Head of caudate nucleus (tissue), 42 donors: ENCODE results near the gene ME3.

ENCODE experiments used
- DNase-seq, 42 donors: peaks; one replicate each; pipeline versions ENCODE4 v3.0.0 to v3.0.0-alpha.2; 2020 to 2021; ENCODE audit warnings: mixed read lengths in 7 of 42
- intact Hi-C: fragments of 100-400 bp; cut with DNase I; formaldehyde crosslinking; loops from one replicate; pipeline ENCODE4 v1.15.0; 2022

The ME3 gene

DNA sequence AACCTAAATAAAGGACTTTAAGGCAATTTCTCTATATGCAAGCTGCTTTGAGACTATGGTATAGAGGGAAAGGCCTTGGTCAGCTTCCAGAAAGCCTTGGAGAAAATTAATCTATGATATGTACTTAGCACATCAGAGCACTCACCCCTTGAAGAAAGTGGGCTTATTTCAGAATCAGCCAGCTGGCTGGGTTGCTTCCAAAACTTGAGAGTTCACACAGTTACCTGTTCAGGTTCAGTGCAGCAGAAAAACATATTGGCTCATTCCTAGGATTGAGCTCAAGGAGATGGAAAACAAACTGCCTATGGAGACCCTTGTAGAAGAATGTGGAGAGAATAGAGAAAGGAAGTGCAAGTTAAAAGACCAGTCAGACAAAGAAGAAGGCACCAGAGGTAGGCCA is 275.1 kb downstream of the ME3 start:
- DNase-seq: no peak
- intact Hi-C loops: no loop called here

DNA sequence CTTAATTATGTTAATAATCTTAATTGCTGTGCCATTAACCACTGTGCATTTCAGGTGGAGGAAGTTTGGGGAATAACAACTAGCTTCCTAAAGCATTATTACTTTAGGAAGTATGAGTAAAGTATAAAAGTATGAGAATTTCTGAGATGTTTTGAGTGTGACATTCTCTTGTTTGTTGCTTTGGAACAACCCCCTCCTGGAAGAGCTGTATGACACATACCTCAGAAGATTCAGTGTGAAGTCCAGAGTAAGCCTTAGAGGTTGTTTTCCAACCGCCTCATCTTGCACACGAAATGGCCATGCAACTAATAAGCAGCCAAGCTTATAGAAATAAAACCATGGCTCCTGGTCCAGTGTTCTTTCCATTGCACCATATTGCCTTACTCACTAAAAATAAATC is 276.0 kb downstream of the ME3 start:
- intact Hi-C loops: no loop called here
- DNase-seq: no peak

DNA sequence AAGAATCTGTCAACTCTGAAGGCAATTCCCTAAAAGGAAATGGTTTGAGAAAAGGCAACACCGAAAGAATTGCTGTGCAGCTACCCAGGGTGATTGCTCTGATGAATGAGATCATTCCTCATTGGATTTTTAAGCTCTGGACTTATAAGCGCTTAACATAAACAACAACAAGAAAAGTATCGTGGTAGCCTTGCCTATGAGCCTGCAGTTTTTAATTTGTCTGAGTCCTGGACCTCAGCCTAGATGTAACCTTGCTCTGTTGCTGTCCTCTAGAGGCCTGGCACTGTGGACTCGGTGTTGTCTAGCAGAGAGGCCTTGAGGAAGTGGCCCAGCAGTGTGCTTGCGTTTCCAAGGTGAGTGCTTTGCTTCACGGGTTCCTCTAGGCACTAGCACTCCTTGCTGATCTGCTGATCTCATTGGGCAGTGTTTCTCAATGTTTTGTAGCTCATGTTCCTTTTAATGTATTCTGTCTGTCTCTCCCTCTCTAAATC is 277.3 kb downstream of the ME3 start:
- DNase-seq: peak in 16 of 42 donors; percentile 4 to 46 (median 22)
- intact Hi-C loops: no loop called here
